ENCODE measurements around the gene PDZD11. TPM values are rescaled to one million over a fixed set of nuclear protein-coding genes. Genes with fewer than 3 reads are reported as not detected.
"Not testable (repeated sequence)": the region's sequence is repeated elsewhere in the genome, so short reads cannot be mapped to it uniquely, and the experiment has no call there.

The PDZD11 gene
- total and polyA plus RNA-seq, 5 donors from 2014 or later, result 18.7 to 84.3 (median 56.7) TPM

GRCh38 chrX:70255452-70255851 lies 34.3 kb downstream of the PDZD11 start:
- ATAC-seq (ENCODE audit: low read depth in 2 of 2), result no peak
- Mint-ChIP-seq H3K9me3 (peaks cover 0 to 1% (median 0%) of the 10 kb centered on the region in 7 donors), H3K36me3 (no peaks in the 10 kb centered on the region), H3K4me3 (no peak overlapping the region), H3K4me1 (no peaks in the 10 kb centered on the region), H3K27ac (no peak overlapping the region), H3K27me3 (no peaks in the 10 kb centered on the region)
- Histone ChIP-seq H3K36me3 (ENCODE audit: control insufficient read depth, insufficient read depth, low read length) (no peaks in the 10 kb centered on the region), H3K27me3 (ENCODE audit: control insufficient read depth, insufficient read depth, low read length) (no peaks in the 10 kb centered on the region), H3K4me3 (ENCODE audit: low read depth, low read length) (no peak overlapping the region), H3K27ac (ENCODE audit: insufficient read depth, low read length, poor library complexity, severe bottlenecking) (no peak overlapping the region), H3K9me3 (ENCODE audit: control insufficient read depth in 2 of 2, low read length in 2 of 2) (no peaks in the 10 kb centered on the region), H3K4me1 (ENCODE audit: control insufficient read depth, insufficient read depth, low read length, poor library complexity, severe bottlenecking) (no peaks in the 10 kb centered on the region)
- DNase-seq, result no peak

DNA sequence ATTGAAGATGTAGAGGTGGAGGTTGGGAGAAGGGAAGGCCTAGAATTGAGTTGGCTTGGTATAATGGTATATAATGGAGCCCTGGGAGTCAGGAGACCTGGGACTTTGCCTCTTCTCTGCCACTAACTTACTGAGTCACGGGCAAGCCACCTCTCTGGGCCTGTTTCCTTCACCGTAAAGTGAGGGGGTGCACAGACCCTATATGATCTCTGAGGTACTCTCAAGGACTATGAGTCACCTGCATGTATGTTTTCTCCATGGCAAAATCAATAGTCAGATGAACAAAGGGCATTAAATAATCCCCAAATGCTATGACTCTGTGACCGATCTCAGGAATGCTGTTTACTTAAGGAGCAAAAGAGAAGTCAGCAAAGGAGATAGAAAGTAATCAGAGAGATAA lies 34.8 kb downstream of the PDZD11 start:
- Histone ChIP-seq H3K4me3 (ENCODE audit: low read depth, low read length) (no peak overlapping the region), H3K4me1 (ENCODE audit: control insufficient read depth, insufficient read depth, low read length, poor library complexity, severe bottlenecking) (no peaks in the 10 kb centered on the region), H3K36me3 (ENCODE audit: control insufficient read depth, insufficient read depth, low read length) (no peaks in the 10 kb centered on the region), H3K9me3 (ENCODE audit: control insufficient read depth in 2 of 2, low read length in 2 of 2) (no peaks in the 10 kb centered on the region), H3K27ac (ENCODE audit: insufficient read depth, low read length, poor library complexity, severe bottlenecking) (no peak overlapping the region), H3K27me3 (ENCODE audit: control insufficient read depth, insufficient read depth, low read length) (no peaks in the 10 kb centered on the region)
- DNase-seq (no peak), ATAC-seq (ENCODE audit: low read depth in 2 of 2) (no peak)
- Mint-ChIP-seq H3K36me3 (no peaks in the 10 kb centered on the region), H3K4me3 (no peak overlapping the region), H3K27ac (no peak overlapping the region), H3K9me3 (peaks cover 0 to 1% (median 0%) of the 10 kb centered on the region in 7 donors), H3K4me1 (no peaks in the 10 kb centered on the region), H3K27me3 (no peaks in the 10 kb centered on the region)

DNA sequence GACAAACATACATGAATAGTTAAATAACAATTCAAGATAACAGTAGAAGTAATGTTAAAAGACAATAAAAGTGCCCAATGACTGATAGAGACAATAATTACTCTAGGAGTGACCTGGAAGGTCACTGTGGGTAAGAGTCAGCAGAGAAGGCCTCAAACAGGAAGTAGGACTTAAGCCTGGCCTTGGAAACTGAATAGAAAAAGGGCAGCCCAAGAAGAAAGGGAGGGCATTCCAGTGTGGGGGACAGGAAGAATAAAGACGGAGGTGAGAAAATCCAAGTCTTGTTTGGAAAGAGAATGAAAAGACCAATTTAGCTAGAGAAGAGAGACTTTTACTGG lies 35.7 kb downstream of the PDZD11 start:
- no peak for ATAC-seq (ENCODE audit: low read depth in 2 of 2)

DNA sequence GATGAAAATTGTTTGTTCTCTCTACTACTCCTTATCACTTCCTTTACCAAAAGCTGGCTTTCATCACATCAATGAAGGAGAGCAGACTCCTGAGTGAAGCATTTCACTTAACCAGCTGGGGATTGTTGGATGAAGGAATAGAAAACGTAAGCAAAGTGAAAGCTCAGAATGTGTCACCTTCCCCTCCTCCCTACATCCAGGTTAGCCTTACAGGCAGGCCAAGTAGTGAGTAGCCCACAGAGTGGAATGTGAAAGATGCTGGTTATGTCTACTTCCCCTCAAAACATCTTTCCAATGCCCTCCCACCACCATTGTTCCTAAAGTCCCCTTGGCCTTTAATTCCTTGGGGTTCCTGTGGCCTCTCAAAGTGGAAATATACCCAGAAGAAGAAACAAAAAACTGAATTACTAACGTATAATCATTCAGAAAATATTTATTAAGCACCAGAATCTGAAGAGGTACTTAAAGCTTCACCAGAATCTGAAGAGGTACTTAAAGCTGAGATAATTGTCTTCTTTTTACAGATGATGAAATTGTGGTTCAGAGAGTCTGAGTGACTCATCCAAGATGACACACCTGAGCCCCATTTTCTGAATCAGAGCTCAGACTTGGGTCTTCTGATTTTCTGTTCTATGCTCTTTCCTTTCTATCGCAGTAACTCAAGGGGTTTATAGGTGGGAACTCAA lies 36.2 kb downstream of the PDZD11 start:
- Histone ChIP-seq H3K9me3 (ENCODE audit: control insufficient read depth in 2 of 2, low read length in 2 of 2) (no peaks in the 10 kb centered on the region), H3K4me1 (ENCODE audit: control insufficient read depth, insufficient read depth, low read length, poor library complexity, severe bottlenecking) (no peaks in the 10 kb centered on the region), H3K27me3 (ENCODE audit: control insufficient read depth, insufficient read depth, low read length) (no peaks in the 10 kb centered on the region), H3K27ac (ENCODE audit: insufficient read depth, low read length, poor library complexity, severe bottlenecking) (no peak overlapping the region), H3K36me3 (ENCODE audit: control insufficient read depth, insufficient read depth, low read length) (no peaks in the 10 kb centered on the region), H3K4me3 (ENCODE audit: low read depth, low read length) (no peak overlapping the region)
- Mint-ChIP-seq H3K27ac (no peak overlapping the region), H3K36me3 (no peaks in the 10 kb centered on the region), H3K4me1 (no peaks in the 10 kb centered on the region), H3K9me3 (peaks cover 0 to 2% (median 0%) of the 10 kb centered on the region in 7 donors), H3K27me3 (no peaks in the 10 kb centered on the region), H3K4me3 (no peak overlapping the region)
- ATAC-seq (ENCODE audit: low read depth in 2 of 2) (no peak), DNase-seq (no peak)

More for the DNA sequence above, 35.7 kb downstream of the PDZD11 start:
- Histone ChIP-seq H3K4me3 (ENCODE audit: low read depth, low read length) (no peak overlapping the region), H3K27me3 (ENCODE audit: control insufficient read depth, insufficient read depth, low read length) (no peaks in the 10 kb centered on the region), H3K4me1 (ENCODE audit: control insufficient read depth, insufficient read depth, low read length, poor library complexity, severe bottlenecking) (no peaks in the 10 kb centered on the region), H3K9me3 (ENCODE audit: control insufficient read depth in 2 of 2, low read length in 2 of 2) (no peaks in the 10 kb centered on the region), H3K36me3 (ENCODE audit: control insufficient read depth, insufficient read depth, low read length) (no peaks in the 10 kb centered on the region), H3K27ac (ENCODE audit: insufficient read depth, low read length, poor library complexity, severe bottlenecking) (no peak overlapping the region)
- Mint-ChIP-seq H3K27me3 (no peaks in the 10 kb centered on the region), H3K27ac (no peak overlapping the region), H3K36me3 (no peaks in the 10 kb centered on the region), H3K4me1 (no peaks in the 10 kb centered on the region), H3K4me3 (no peak overlapping the region), H3K9me3 (peaks cover 0 to 2% (median 0%) of the 10 kb centered on the region in 7 donors)
- DNase-seq, result no peak

DNA sequence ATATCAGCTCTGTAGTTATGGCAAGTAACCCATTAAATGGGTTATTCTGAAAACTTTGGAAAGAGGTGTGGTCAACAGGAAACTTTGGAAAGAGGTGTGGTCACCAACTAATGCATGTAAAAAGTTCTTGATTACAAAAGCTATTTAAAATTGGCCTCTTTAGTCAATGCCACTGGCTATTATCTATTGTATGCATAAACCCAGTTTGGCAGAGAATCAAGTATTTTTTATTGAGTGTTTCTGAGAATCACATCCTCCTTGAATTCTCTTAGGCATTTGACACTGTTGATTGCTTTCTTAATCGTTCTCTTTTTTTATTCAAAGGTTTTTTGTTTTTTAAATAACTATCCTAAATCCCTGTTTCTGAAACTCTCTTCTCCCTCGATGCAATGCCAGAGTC lies 37.2 kb downstream of the PDZD11 start:
- H3K27ac ChIP-seq (ENCODE audit: insufficient read depth, low read length, poor library complexity, severe bottlenecking), result no peak overlapping the region
- no peak overlapping the region for H3K4me3 ChIP-seq (ENCODE audit: low read depth, low read length)
- Mint-ChIP-seq H3K27me3 (no peaks in the 10 kb centered on the region), H3K36me3 (no peaks in the 10 kb centered on the region), H3K4me3 (no peak overlapping the region), H3K27ac (no peak overlapping the region), H3K4me1 (no peaks in the 10 kb centered on the region), H3K9me3 (peaks cover 0 to 4% (median 0%) of the 10 kb centered on the region in 7 donors)
- ATAC-seq (ENCODE audit: low read depth in 2 of 2) (no peak), DNase-seq (no peak)
- H3K27me3 ChIP-seq (ENCODE audit: control insufficient read depth, insufficient read depth, low read length), result no peaks in the 10 kb centered on the region
- no peaks in the 10 kb centered on the region for H3K4me1 ChIP-seq (ENCODE audit: control insufficient read depth, insufficient read depth, low read length, poor library complexity, severe bottlenecking)
- H3K9me3 ChIP-seq (ENCODE audit: control insufficient read depth in 2 of 2, low read length in 2 of 2), result no peaks in the 10 kb centered on the region
- H3K36me3 ChIP-seq (ENCODE audit: control insufficient read depth, insufficient read depth, low read length), result no peaks in the 10 kb centered on the region

DNA sequence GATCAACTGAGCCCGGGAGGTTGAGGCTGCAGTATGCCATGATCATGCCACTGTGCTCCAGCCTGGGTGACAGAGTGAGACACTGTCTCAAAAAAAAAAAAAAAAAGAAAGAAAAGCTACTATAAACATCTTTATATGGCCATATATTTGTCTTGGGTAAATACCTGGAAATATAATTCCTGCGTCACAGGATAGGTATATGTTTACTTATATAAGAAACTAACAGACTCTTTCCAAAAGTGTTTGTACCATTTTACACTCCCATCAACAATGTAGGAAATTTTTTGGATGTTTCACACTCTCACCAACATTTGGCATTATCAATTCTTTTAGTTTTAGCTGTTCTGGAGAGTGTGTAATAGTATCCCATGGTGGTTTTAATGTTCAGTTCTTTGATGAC lies 42.5 kb downstream of the PDZD11 start:
- no peak overlapping the region for H3K27ac Mint-ChIP-seq
- H3K27me3 Mint-ChIP-seq, result no peaks in the 10 kb centered on the region
- peaks cover 0 to 3% (median 0%) of the 10 kb centered on the region in 7 donors for H3K9me3 Mint-ChIP-seq
- no peak for ATAC-seq (ENCODE audit: low read depth in 2 of 2)
- no peak overlapping the region for H3K27ac ChIP-seq (ENCODE audit: insufficient read depth, low read length, poor library complexity, severe bottlenecking)
- no peak overlapping the region for H3K4me3 Mint-ChIP-seq
- no peaks in the 10 kb centered on the region for H3K9me3 ChIP-seq (ENCODE audit: control insufficient read depth in 2 of 2, low read length in 2 of 2)
- no peaks in the 10 kb centered on the region for H3K36me3 ChIP-seq (ENCODE audit: control insufficient read depth, insufficient read depth, low read length)
- no peaks in the 10 kb centered on the region for H3K27me3 ChIP-seq (ENCODE audit: control insufficient read depth, insufficient read depth, low read length)
- H3K4me1 ChIP-seq (ENCODE audit: control insufficient read depth, insufficient read depth, low read length, poor library complexity, severe bottlenecking), result no peaks in the 10 kb centered on the region
- H3K36me3 Mint-ChIP-seq, result no peaks in the 10 kb centered on the region
- H3K4me1 Mint-ChIP-seq, result no peaks in the 10 kb centered on the region
- no peak overlapping the region for H3K4me3 ChIP-seq (ENCODE audit: low read depth, low read length)
- no peak for DNase-seq

- Mint-ChIP-seq H3K27me3 (no peaks in the 10 kb centered on the region), H3K27ac (no peak overlapping the region), H3K4me3 (no peak overlapping the region), H3K36me3 (no peaks in the 10 kb centered on the region), H3K4me1 (no peaks in the 10 kb centered on the region), H3K9me3 (peaks cover 0 to 3% (median 0%) of the 10 kb centered on the region in 7 donors)
- H3K9me3 ChIP-seq (ENCODE audit: control insufficient read depth in 2 of 2, low read length in 2 of 2), result no peaks in the 10 kb centered on the region
- DNase-seq, result no peak
- no peaks in the 10 kb centered on the region for H3K27me3 ChIP-seq (ENCODE audit: control insufficient read depth, insufficient read depth, low read length)
- ATAC-seq (ENCODE audit: low read depth in 2 of 2), result no peak
- no peak overlapping the region for H3K4me3 ChIP-seq (ENCODE audit: low read depth, low read length)
- H3K4me1 ChIP-seq (ENCODE audit: control insufficient read depth, insufficient read depth, low read length, poor library complexity, severe bottlenecking), result no peaks in the 10 kb centered on the region
- H3K36me3 ChIP-seq (ENCODE audit: control insufficient read depth, insufficient read depth, low read length), result no peaks in the 10 kb centered on the region
- H3K27ac ChIP-seq (ENCODE audit: insufficient read depth, low read length, poor library complexity, severe bottlenecking), result no peak overlapping the region
Measured at GRCh38 chrX:70244881-70245280, 44.8 kb downstream of the PDZD11 start.

GRCh38 chrX:70243601-70244000 lies 46.1 kb downstream of the PDZD11 start:
- H3K4me3 ChIP-seq (ENCODE audit: low read depth, low read length); H3K36me3 Mint-ChIP-seq; H3K4me1 ChIP-seq (ENCODE audit: control insufficient read depth, insufficient read depth, low read length, poor library complexity, severe bottlenecking); H3K4me3 Mint-ChIP-seq; H3K27me3 ChIP-seq (ENCODE audit: control insufficient read depth, insufficient read depth, low read length); H3K4me1 Mint-ChIP-seq; H3K36me3 ChIP-seq (ENCODE audit: control insufficient read depth, insufficient read depth, low read length); H3K9me3 ChIP-seq (ENCODE audit: control insufficient read depth in 2 of 2, low read length in 2 of 2); H3K9me3 Mint-ChIP-seq; H3K27me3 Mint-ChIP-seq; H3K27ac Mint-ChIP-seq; H3K27ac ChIP-seq (ENCODE audit: insufficient read depth, low read length, poor library complexity, severe bottlenecking); DNase-seq; ATAC-seq (ENCODE audit: low read depth in 2 of 2): not testable (repeated sequence)
